ENCODE measurements around the gene CDK5RAP2.

DNA sequence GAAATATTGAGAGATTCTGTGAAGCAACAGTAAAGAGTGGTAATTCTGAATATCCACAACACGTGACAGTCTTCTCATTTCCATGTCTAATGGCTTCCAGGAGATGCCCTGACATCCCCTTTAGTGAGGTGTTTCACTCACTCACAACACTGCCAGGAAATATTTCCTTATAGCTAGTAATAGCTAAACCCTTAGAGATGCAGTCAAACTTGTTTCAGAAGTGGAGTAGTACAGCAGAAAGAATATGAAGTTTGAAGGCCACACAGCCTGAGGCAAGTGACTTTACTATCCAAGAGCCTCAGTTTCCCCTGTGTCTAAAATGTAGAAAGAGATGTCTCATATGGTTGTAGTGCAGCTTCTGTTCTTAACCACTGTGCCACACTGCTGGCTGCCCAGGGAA lies 139.2 kb downstream of the CDK5RAP2 start:
- TF ChIP-seq TAF1 (IDR thresholded peaks at IDR 0.05; ENCODE audit: low read depth) = no peak
- TF ChIP-seq, protein P1, sequence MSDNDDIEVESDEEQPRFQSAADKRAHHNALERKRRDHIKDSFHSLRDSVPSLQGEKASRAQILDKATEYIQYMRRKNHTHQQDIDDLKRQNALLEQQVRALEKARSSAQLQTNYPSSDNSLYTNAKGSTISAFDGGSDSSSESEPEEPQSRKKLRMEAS (IDR thresholded peaks at IDR 0.05) = no peak
- TF ChIP-seq YY1 (IDR thresholded peaks at IDR 0.05; ENCODE audit: low read depth) = no peak
- TF ChIP-seq CREB1 (IDR thresholded peaks at IDR 0.05; ENCODE audit: low read depth) = no peak
- no peak for TF ChIP-seq TEAD4 (IDR thresholded peaks at IDR 0.05)
- TF ChIP-seq EP300 (IDR thresholded peaks at IDR 0.05; ENCODE audit: borderline replicate concordance) = no peak
- TF ChIP-seq, protein P2, sequence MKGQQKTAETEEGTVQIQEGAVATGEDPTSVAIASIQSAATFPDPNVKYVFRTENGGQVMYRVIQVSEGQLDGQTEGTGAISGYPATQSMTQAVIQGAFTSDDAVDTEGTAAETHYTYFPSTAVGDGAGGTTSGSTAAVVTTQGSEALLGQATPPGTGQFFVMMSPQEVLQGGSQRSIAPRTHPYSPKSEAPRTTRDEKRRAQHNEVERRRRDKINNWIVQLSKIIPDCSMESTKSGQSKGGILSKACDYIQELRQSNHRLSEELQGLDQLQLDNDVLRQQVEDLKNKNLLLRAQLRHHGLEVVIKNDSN (IDR thresholded peaks at IDR 0.05) = no peak
- TF ChIP-seq EGR1 (IDR thresholded peaks at IDR 0.05) = no peak
- no peak for TF ChIP-seq FOXM1 (IDR thresholded peaks at IDR 0.05; ENCODE audit: borderline replicate concordance, low read depth)
